HuH-7.5 (cell line): ENCODE data around the gene DNAJC18.

Source experiments
- DNase-seq: peaks from one replicate; pipeline ENCODE4 v3.0.0; 2011; ENCODE audit warnings: low spot score

The DNAJC18 gene

DNA sequence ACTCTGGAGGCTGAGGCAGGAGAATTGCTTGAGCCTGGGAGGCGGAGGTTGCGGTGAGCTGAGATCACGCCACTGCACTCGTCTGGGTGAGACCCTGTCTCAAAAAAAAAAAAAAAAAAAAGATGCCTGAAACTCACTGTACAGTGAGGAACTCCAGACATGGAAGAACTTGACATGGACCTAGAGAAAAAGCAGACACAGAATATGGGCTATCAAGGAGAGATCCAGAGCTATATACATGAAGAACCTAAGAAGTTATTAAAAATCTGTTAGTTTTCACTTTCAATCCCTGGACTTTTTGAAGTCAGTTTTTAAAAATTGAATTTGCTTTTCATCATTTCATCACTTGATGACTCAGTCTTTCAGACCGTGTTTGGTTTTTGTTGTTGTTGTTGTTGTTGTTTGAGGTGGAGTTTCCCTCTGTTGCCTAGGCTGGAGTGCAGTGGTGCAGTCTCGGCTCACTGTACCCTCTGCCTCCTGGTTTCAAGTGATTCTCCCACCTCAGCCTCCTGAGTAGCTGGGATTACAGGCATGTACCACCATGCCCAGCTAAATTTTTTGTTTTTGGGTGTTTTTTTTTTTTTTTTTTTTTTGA, 77.4 kb downstream of the DNAJC18 start:
- no peak for DNase-seq

DNA sequence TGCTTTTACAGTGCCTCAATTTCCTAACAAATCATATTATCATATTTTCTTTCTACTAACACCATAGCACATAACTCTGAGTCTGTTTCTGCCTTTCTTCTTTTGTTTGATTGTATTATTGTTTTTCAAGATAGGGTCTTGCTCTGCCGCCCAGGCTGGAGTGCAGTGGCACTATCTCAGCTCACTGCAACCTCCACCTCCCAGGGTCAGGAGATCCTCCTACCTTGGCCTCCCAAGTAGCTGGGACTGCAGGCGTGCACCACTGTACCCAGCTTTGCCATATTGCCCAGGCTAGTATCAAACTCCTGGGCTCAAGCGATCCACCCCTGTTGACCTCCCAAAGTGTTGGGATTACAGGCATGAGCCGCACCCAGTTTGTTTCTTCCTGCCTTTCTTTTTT, 78.9 kb downstream of the DNAJC18 start:
- DNase-seq = no peak
